ENCODE measurements around the gene DISP3.

The DISP3 gene

GRCh38 chr1:11518791-11519628 lies 40.1 kb downstream of the DISP3 start:
- DNase-seq, result no peak

- DNase-seq, result no peak
Measured at GRCh38 chr1:11519629-11520031, 40.7 kb downstream of the DISP3 start.

DNA sequence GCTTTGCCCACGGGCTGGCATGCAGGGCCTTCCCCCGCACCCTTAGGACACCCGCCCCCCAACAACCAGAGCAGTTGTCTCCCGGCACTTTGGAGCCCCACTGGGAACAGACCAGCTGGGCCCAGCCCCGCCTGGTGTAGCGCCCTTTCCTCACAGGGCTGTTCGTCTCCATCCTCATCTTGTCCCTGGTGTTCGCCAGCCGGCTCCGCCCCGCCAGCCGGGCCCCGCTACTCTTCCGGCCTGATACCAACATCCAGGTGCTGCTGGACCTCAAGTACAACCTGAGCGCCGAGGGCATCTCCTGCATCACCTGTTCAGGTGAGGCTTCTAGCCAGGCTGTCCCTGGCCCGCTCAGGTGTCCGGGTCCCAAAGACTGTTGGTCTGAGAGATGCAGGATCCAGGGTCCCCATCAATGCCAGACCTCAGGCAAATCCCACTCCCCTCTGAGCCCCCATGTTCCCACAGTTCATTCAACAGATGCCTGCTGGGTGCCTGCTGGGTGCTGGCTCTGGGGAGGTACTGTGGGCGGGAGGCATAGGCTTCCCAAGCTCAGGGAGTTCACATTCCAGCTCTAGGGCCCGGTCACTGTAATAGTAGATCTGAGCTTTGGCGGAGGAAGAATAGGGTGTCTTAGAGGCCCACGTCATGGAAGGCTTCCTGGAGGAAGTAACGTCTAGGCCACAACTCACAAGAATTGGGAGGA lies 41.7 kb downstream of the DISP3 start:
- DNase-seq, result no peak

- no peak for DNase-seq
Measured at GRCh38 chr1:11521582-11522399, 42.8 kb downstream of the DISP3 start.

- no peak for DNase-seq
Measured at GRCh38 chr1:11522400-11523235, 43.7 kb downstream of the DISP3 start.

- DNase-seq, result no peak
Measured at GRCh38 chr1:11523261-11523660, 44.3 kb downstream of the DISP3 start.

GRCh38 chr1:11523746-11524464 lies 45.0 kb downstream of the DISP3 start:
- DNase-seq, result no peak

GRCh38 chr1:11524465-11525150 lies 45.7 kb downstream of the DISP3 start:
- no peak for DNase-seq

DNA sequence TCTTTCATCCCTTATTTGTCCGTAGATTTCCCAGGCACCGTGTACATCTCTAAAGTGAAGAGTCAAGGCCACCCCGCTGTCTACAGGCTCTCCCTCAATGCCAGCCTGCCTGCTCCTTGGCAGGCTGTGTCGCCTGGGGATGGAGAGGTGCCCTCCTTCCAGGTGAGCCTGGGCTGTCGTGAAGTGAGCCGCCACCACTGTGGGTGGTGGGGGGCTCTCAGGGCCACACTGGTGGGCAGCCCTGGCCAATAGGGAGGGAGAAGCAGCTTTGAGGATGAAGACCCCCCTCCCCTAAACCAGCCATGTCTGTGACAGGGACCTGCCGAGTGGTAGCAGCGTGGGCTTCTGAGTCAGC lies 46.2 kb downstream of the DISP3 start:
- no peak for DNase-seq

- no peak for DNase-seq
Measured at GRCh38 chr1:11525516-11525915, 46.6 kb downstream of the DISP3 start.

DNA sequence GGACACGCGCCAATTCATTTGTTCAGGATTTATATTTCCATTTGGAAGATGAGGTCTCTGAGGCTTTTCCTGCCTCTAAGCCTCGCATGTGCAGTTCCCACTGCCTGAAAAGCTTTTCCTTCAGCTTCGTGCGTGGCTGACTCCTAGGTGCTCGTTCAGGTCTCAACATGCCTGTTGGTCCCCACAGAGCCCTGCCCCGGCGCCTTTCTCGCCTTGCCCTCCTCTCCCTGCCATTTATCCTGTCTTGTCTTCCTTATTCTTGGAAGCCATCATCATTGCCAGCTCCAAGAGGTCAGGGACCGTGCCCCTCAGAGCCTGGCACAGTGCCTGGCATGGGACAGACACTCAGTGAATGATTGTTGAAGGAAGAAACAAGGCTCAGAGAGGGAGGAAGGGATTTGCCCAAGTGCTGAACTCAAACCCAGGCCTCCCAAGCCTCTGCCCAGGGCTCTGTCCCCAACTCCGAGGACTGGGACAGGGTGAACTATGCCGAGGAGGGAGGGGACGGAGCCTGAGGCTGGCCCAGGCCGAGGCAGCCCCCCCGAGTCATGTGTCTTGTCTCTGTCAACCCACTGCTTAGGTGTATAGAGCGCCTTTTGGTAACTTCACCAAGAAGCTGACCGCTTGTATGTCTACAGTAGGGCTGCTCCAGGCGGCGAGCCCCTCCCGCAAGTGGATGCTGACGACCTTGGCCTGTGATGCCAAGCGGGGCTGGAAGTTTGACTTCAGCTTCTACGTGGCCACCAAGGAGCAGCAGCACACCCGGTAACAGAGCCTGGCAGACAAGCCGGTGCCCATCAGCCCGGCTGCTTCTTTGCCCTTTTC lies 47.3 kb downstream of the DISP3 start:
- DNase-seq, result no peak

GRCh38 chr1:11527541-11528452 lies 48.8 kb downstream of the DISP3 start:
- DNase-seq, result no peak

DNA sequence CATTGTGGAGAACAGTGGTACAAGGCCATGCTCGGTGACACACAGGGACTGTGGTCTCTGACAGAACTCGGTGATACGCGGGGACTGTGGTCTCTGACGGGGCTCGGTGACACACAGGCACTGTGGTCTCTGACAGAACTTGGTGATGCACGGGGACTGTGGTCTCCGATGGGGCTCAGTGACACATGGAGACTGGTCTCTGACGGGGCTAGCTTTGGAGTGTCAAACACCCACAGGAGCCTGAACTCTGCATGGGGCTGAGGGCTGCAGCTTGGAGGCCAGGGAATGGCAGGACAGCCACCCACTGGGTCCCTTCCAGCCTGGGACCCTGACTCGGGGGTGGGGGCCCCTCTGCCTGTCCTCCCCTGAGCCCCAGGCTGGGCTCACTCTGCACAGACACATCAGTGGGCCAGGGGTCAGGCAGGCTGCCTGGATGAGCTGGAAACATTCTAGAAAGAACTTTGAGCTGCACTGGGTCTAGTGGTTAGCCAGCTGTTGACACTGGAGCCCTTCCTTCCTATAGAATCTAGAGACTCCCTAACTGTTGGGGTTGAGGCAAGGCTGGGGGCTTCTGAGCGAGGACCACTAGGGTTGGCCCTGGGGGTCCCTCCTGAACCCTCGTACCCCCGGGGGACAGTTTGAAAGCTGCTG lies 49.8 kb downstream of the DISP3 start:
- DNase-seq, result no peak

- no peak for DNase-seq
Measured at GRCh38 chr1:11529330-11529729, 50.4 kb downstream of the DISP3 start.

- no peak for DNase-seq
Measured at GRCh38 chr1:11529763-11530730, 51.1 kb downstream of the DISP3 start.

- no peak for DNase-seq
Measured at GRCh38 chr1:11530731-11531311, 51.9 kb downstream of the DISP3 start.

- DNase-seq, result no peak
Measured at GRCh38 chr1:11531314-11531870, 52.4 kb downstream of the DISP3 start.

Measured in CD4-positive, alpha-beta T cell treated with Interleukin-21 for 1 hour (primary cell).